ENCODE data around the gene KIF1A. TPM values are rescaled to one million over a fixed set of nuclear protein-coding genes. Genes with fewer than 3 reads are reported as not detected.

The KIF1A gene
- total and polyA plus RNA-seq, 10 of the 15 experiments (the other 5 are each of a cell fraction or from before 2014, with no cell fraction given): 0.04 to 0.95 (median 0.06) TPM; not detected in 5

- ATAC-seq (no peak), DNase-seq (ENCODE audit: low read depth, low spot score) (no peak), FAIRE-seq (no peak)
- no peaks in the 10 kb centered on the region for H4K20me1 ChIP-seq (ENCODE audit: control insufficient read depth, insufficient read depth)
- no peak overlapping the region for H3K4me3 ChIP-seq
- H3K9ac ChIP-seq (ENCODE audit: control insufficient read depth, insufficient read depth, low read length): no peak overlapping the region
- TF ChIP-seq KAT2A (conservative IDR thresholded peaks at IDR 0.05; ENCODE audit: control insufficient read depth, low read depth, low read length) (no peak), SUZ12 (IDR thresholded peaks at IDR 0.05; ENCODE audit: unreplicated experiment) (no peak), HSF1 (IDR thresholded peaks at IDR 0.05; ENCODE audit: low read depth, low read length) (no peak), SMAD1 (IDR thresholded peaks at IDR 0.05; ENCODE audit: low read depth, partially characterized antibody) (no peak), POU2F2 (IDR thresholded peaks at IDR 0.05; ENCODE audit: borderline replicate concordance, low read depth, low read length) (no peak), STAT3 (IDR thresholded peaks at IDR 0.05; ENCODE audit: low read depth, low read length) (no peak), FOXM1 (IDR thresholded peaks at IDR 0.05; ENCODE audit: low read depth, low read length) (no peak), CEBPZ (IDR thresholded peaks at IDR 0.05; ENCODE audit: low read depth, low read length) (no peak), ATF7 (IDR thresholded peaks at IDR 0.05; ENCODE audit: low read depth) (no peak)
- TF ChIP-seq, protein P1, sequence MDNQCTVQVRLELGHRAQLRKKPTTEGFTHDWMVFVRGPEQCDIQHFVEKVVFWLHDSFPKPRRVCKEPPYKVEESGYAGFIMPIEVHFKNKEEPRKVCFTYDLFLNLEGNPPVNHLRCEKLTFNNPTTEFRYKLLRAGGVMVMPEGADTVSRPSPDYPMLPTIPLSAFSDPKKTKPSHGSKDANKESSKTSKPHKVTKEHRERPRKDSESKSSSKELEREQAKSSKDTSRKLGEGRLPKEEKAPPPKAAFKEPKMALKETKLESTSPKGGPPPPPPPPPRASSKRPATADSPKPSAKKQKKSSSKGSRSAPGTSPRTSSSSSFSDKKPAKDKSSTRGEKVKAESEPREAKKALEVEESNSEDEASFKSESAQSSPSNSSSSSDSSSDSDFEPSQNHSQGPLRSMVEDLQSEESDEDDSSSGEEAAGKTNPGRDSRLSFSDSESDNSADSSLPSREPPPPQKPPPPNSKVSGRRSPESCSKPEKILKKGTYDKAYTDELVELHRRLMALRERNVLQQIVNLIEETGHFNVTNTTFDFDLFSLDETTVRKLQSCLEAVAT (IDR thresholded peaks at IDR 0.05): no peak
- TF ChIP-seq, protein P2, sequence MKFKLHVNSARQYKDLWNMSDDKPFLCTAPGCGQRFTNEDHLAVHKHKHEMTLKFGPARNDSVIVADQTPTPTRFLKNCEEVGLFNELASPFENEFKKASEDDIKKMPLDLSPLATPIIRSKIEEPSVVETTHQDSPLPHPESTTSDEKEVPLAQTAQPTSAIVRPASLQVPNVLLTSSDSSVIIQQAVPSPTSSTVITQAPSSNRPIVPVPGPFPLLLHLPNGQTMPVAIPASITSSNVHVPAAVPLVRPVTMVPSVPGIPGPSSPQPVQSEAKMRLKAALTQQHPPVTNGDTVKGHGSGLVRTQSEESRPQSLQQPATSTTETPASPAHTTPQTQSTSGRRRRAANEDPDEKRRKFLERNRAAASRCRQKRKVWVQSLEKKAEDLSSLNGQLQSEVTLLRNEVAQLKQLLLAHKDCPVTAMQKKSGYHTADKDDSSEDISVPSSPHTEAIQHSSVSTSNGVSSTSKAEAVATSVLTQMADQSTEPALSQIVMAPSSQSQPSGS (IDR thresholded peaks at IDR 0.05; ENCODE audit: low read length): no peak
- H3K9me3 ChIP-seq (replicated peaks; ENCODE audit: control insufficient read depth, insufficient read depth, low read length): no peaks in the 10 kb centered on the region; the same call in 2 of the 3 replicates
- in situ Hi-C loops (cut with MboI): no loop called here
- RAD21 ChIA-PET (ENCODE audit: unreplicated experiment): interaction anchor here (1.2 kb wide), 1 partner anchor 157 kb away, joined by 3 read pairs; no protein-coding TSS in a partner anchor
- no peaks in the 10 kb centered on the region for H3K4me1 ChIP-seq (ENCODE audit: control insufficient read depth, insufficient read depth, low read length)
- POLR2A ChIA-PET: no interaction called here
- CTCF ChIA-PET: interaction anchor here (0.8 kb wide), 1 partner anchor 157 kb away, joined by 4 read pairs; no protein-coding TSS in a partner anchor
- no peak overlapping the region for H2AFZ ChIP-seq (ENCODE audit: control insufficient read depth, low read depth, low read length)
- H3K4me2 ChIP-seq (ENCODE audit: control insufficient read depth, insufficient read depth): no peak overlapping the region
- 17% methylated on average over 4 of the region's 4 CpGs for WGBS (ENCODE audit: insufficient coverage, insufficient replicate concordance, low lambda C conversion rate, missing lambda C conversion rate)
- no peak overlapping the region for H3K27ac ChIP-seq (ENCODE audit: control insufficient read depth, insufficient read depth)
- intact Hi-C loops (cut with micrococcal nuclease; ENCODE audit: unreplicated experiment): no loop called here
- no peaks in the 10 kb centered on the region for H3K36me3 ChIP-seq (ENCODE audit: control insufficient read depth in 2 of 2, insufficient read depth in 2 of 2, low read length in 1 of 2)
- SMC1A ChIA-PET (ENCODE audit: uncharacterized antibody, unreplicated experiment): no interaction called here
- no peaks in the 10 kb centered on the region; a peak in 2 of 4 replicates for H3K27me3 ChIP-seq (replicated peaks in 1 of 2; ENCODE audit: control insufficient read depth in 2 of 2, insufficient read depth in 2 of 2, low read length in 1 of 2)
- no peaks in the 10 kb centered on the region for H3K79me2 ChIP-seq (ENCODE audit: control insufficient read depth, insufficient read depth, low read length)
- no TSS peak for BruUV-seq (replicated peaks)
Observed at GRCh38 chr2:240670950-240671349, 149.1 kb downstream of the KIF1A start.
